ENCODE measurements around the gene ELF5. TPM values are rescaled to one million over a fixed set of nuclear protein-coding genes. Genes with fewer than 3 reads are reported as not detected.

Gene ELF5
- total and polyA plus RNA-seq, 2 of the 8 experiments (the other 6 are each of a cell fraction or from before 2014, with no cell fraction given) = not detected

DNA sequence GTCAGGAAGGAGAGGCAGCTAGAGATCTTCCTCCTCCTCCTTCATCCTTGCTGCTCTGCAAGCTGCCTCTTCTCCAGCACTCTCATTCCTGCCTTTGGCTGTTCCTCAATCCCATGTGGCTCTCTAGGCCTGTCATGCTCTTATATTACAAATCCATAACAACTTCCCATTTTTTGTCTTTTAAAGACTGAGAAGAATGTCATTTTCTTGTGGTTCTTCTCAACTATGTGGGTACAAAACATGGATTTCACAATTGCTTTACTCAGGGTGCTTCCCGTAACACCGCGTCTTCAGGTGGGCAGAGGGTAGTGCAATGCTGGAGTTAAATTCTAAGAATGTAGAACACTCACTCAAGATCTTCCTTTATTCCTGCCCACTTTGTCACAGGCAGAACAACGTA, 81.6 kb downstream of the ELF5 start:
- ChIA-PET POLR2A (ENCODE audit: partially characterized antibody) (no interaction called here), CTCF (ENCODE audit: partially characterized antibody) (interaction anchor here (0.7 to 4.2 kb wide), 3 partner anchors 15 to 141 kb away, joined by 3 to 29 read pairs (median 9); no protein-coding TSS in a partner anchor)
- no peak for FAIRE-seq
- no peak overlapping the region for H2AK5ac ChIP-seq (ENCODE audit: low read depth, low read length)
- H3K14ac ChIP-seq (ENCODE audit: insufficient read length) = no peak overlapping the region
- no peak overlapping the region for H2BK5ac ChIP-seq (ENCODE audit: low read depth, low read length)
- H2AFZ ChIP-seq (ENCODE audit: low read length) = no peak overlapping the region
- no peaks in the 10 kb centered on the region for H3K79me1 ChIP-seq (ENCODE audit: low read depth, low read length)
- no peak overlapping the region for H3K4me2 ChIP-seq (ENCODE audit: insufficient read depth in 1 of 2, low read depth in 2 of 2, low read length in 2 of 2)
- peaks cover 0 to 1% (median 0%) of the 10 kb centered on the region in 4 experiments; a peak in 1 of 7 replicates for H3K27me3 ChIP-seq (replicated peaks in 1 of 4; ENCODE audit: control insufficient read depth in 3 of 4, extremely low read depth in 1 of 4, insufficient read depth in 3 of 4, low read length in 3 of 4)
- no peak overlapping the region for H4K91ac ChIP-seq (replicated peaks; ENCODE audit: insufficient read length, low read length)
- H3K9me3 ChIP-seq (ENCODE audit: insufficient read depth in 2 of 2, low read depth in 1 of 2, low read length in 1 of 2) = no peaks in the 10 kb centered on the region
- H4K8ac ChIP-seq (ENCODE audit: extremely low read depth, insufficient read depth, low read length) = no peak overlapping the region
- no peaks in the 10 kb centered on the region for H3K23me2 ChIP-seq (ENCODE audit: low read depth, low read length)
- no peaks in the 10 kb centered on the region for H3K4me1 ChIP-seq (replicated peaks in 1 of 4; ENCODE audit: control insufficient read depth in 3 of 4, insufficient read depth in 4 of 4, low read length in 3 of 4)
- no peak overlapping the region for H2BK12ac ChIP-seq (ENCODE audit: low read depth, low read length)
- no peak for DNase-seq (ENCODE audit: low read depth in 1 of 2, low spot score in 2 of 2)
- H2BK15ac ChIP-seq (ENCODE audit: low read length) = no peak overlapping the region
- no peak overlapping the region for H4K5ac ChIP-seq (ENCODE audit: insufficient read length, low read depth, low read length)
- H2BK120ac ChIP-seq (replicated peaks; ENCODE audit: low read depth, low read length) = no peak overlapping the region
- H3K4ac ChIP-seq (replicated peaks; ENCODE audit: insufficient read length, low read depth, low read length) = no peak overlapping the region
- no peak overlapping the region for H3K56ac ChIP-seq (replicated peaks; ENCODE audit: insufficient read length, low read depth, low read length)
- TF ChIP-seq YY1 (IDR thresholded peaks at IDR 0.05; ENCODE audit: low read depth, low read length) (no peak), KDM1A (IDR thresholded peaks at IDR 0.05; ENCODE audit: borderline replicate concordance, low read length) (no peak)
- no peaks in the 10 kb centered on the region for H3K79me2 ChIP-seq (ENCODE audit: control insufficient read depth in 1 of 2, insufficient read depth in 2 of 2, low read length in 2 of 2)
- no peaks in the 10 kb centered on the region for H4K20me1 ChIP-seq (replicated peaks in 1 of 2; ENCODE audit: control insufficient read depth in 1 of 2, insufficient read depth in 2 of 2, low read length in 2 of 2)
- no peaks in the 10 kb centered on the region for H3K36me3 ChIP-seq (ENCODE audit: control insufficient read depth in 2 of 4, insufficient read depth in 4 of 4, low read length in 3 of 4)
- 93% methylated on average over 4 of the region's 4 CpGs; no CpG with 5 or more reads in 1 of the 2 experiments for WGBS, 2 experiments (ENCODE audit: extremely low coverage in 1 of 2, insufficient coverage in 1 of 2, insufficient read length in 1 of 2, insufficient replicate concordance in 2 of 2, low coverage in 1 of 2, low lambda C conversion rate in 2 of 2, missing lambda C conversion rate in 1 of 2)
- H3K23ac ChIP-seq (ENCODE audit: insufficient read length) = no peak overlapping the region
- no peak overlapping the region for H3K9ac ChIP-seq (replicated peaks in 1 of 4; ENCODE audit: extremely low read depth in 1 of 4, low read depth in 3 of 4, low read length in 3 of 4)
- H3K18ac ChIP-seq (ENCODE audit: extremely low read depth, low read length) = no peak overlapping the region
- no peak overlapping the region for H3K27ac ChIP-seq (ENCODE audit: low read depth, low read length)
- H3K4me3 ChIP-seq (ENCODE audit: extremely low read depth in 1 of 4, insufficient read depth in 2 of 4, low read depth in 3 of 4, low read length in 4 of 4) = no peak overlapping the region
- H2BK20ac ChIP-seq (ENCODE audit: low read length) = no peak overlapping the region

Other genes with a start within 250 kb of the ELF5 start
- gene ABTB2, start 155.8 kb downstream of the ELF5 start, total RNA-seq (2021; fragmentation: NEBNext Ultra II Directional; extraction: Animal tissue kit (Norgen Biotek cat#: 25700)) = 10.2 and 10.6 TPM in 2 replicates
- gene ABTB2, start 155.8 kb downstream of the ELF5 start, polyA plus RNA-seq (2011; rRNA removed) = 7.7 and 10.7 TPM in 2 replicates
- 14.3 and 15.0 TPM in 2 replicates for gene CAT, start 74.9 kb downstream of the ELF5 start, total RNA-seq (2021; fragmentation: NEBNext Ultra II Directional; extraction: Animal tissue kit (Norgen Biotek cat#: 25700))
- gene CAT, start 74.9 kb downstream of the ELF5 start, polyA plus RNA-seq (2011; rRNA removed) = 7.3 and 9.6 TPM in 2 replicates
- not detected in 2 replicates for gene EHF, start 107.3 kb upstream of the ELF5 start, total RNA-seq (2021; fragmentation: NEBNext Ultra II Directional; extraction: Animal tissue kit (Norgen Biotek cat#: 25700))
- gene EHF, start 107.3 kb upstream of the ELF5 start, polyA plus RNA-seq (2011; rRNA removed) = not detected in 2 replicates

All from H1 (cell line).